IMR-90 (cell line): Measurements from ENCODE around the gene P4HA2. TPM values are rescaled to one million over a fixed set of nuclear protein-coding genes. Genes with fewer than 3 reads are reported as not detected.

Experiments used
- ATAC-seq: fragments of 200-7000 bp; cut with Tn5 transposase; 2 replicates; pipeline ENCODE4 v1.9.1; 2020; ENCODE audit warnings: low read depth, mild to moderate bottlenecking, moderate library complexity
- BruUV-seq: library from RNA; stranded (reverse); fragments of 400-500 nt; replicated peaks from 2 replicates; lab custom pipeline; 2021; lab: Mats Ljungman, UMichigan
- CTCF ChIA-PET: fragments of 300-600 bp; formaldehyde crosslinking; extraction: SDS; loops from one replicate; lab custom pipeline; 2021; ENCODE audit warnings: antibody characterized with exemption; lab: Yijun Ruan, JAX
- POLR2A ChIA-PET: fragments of 300-600 bp; sonication (Branson Sonifier 250); formaldehyde crosslinking; loops from one replicate; lab custom pipeline; 2022; ENCODE audit warnings: antibody characterized with exemption; ENCODE audit not compliant: unreplicated experiment; lab: Charles Lee
- DNase-seq: peaks from one replicate; pipeline ENCODE4 v3.0.0; 2013
- H2AFZ ChIP-seq: replicated peaks from 2 replicates; pipeline ENCODE3; 2013; ENCODE audit warnings: low read length, mild to moderate bottlenecking; ENCODE audit not compliant: poor library complexity
- H2AK5ac ChIP-seq: 2 replicates; pipeline ENCODE4 v1.6.1; 2013; ENCODE audit warnings: low read depth, low read length, inconsistent platforms
- H2AK9ac ChIP-seq: replicated peaks from 2 replicates; pipeline ENCODE3; 2013; ENCODE audit warnings: mild to moderate bottlenecking, low read depth, low read length, moderate library complexity; ENCODE audit not compliant: poor library complexity
- H2BK120ac ChIP-seq: 2 replicates; pipeline ENCODE4 v1.6.1; 2013; ENCODE audit warnings: low read depth, low read length, inconsistent platforms
- H2BK15ac ChIP-seq: 3 replicates; pipeline ENCODE4 v1.6.1; 2013; ENCODE audit warnings: low read depth, low read length, inconsistent platforms
- H2BK20ac ChIP-seq: 2 replicates; pipeline ENCODE4 v1.6.1; 2013; ENCODE audit warnings: low read depth, mild to moderate bottlenecking, inconsistent platforms, low read length, moderate library complexity
- H2BK5ac ChIP-seq: 2 replicates; pipeline ENCODE4 v1.6.1; 2013; ENCODE audit warnings: mild to moderate bottlenecking, low read depth, low read length, inconsistent platforms; ENCODE audit not compliant: poor library complexity, severe bottlenecking
- H3K14ac ChIP-seq: replicated peaks from 2 replicates; pipeline ENCODE4 v1.6.1; 2013; ENCODE audit warnings: low read depth, low read length, inconsistent platforms
- H3K18ac ChIP-seq: 2 replicates; pipeline ENCODE4 v1.6.1; 2013; ENCODE audit warnings: low read depth, low read length, control low read depth
- H3K23ac ChIP-seq: 2 replicates; pipeline ENCODE4 v1.6.1; 2013; ENCODE audit warnings: low read depth, low read length, inconsistent platforms
- H3K27ac ChIP-seq: 2 replicates; pipeline ENCODE4 v1.5.1; 2013; ENCODE audit warnings: mild to moderate bottlenecking, control low read depth, low read length; ENCODE audit not compliant: insufficient read depth
- H3K27me3 ChIP-seq: 2 replicates; pipeline ENCODE4 v1.6.1; 2013; ENCODE audit warnings: low read length; ENCODE audit not compliant: control insufficient read depth, insufficient read depth
- H3K36me3 ChIP-seq: 2 replicates; pipeline ENCODE4 v1.6.1; 2013; ENCODE audit warnings: low read length, mixed read lengths; ENCODE audit not compliant: control insufficient read depth, insufficient read depth
- H3K4ac ChIP-seq: 2 replicates; pipeline ENCODE4 v1.6.1; 2013; ENCODE audit warnings: low read depth, low read length, inconsistent platforms
- H3K4me1 ChIP-seq: 2 replicates; pipeline ENCODE4 v1.6.1; 2013; ENCODE audit warnings: low read length, mixed read lengths; ENCODE audit not compliant: control insufficient read depth, insufficient read depth
- H3K4me2 ChIP-seq: 2 replicates; pipeline ENCODE4 v1.6.1; 2013; ENCODE audit warnings: low read depth, mild to moderate bottlenecking, control low read depth, low read length, moderate library complexity
- H3K4me3 ChIP-seq: 2 replicates; pipeline ENCODE4 v1.5.1; 2013; ENCODE audit warnings: low read depth, mild to moderate bottlenecking, control low read depth, low read length, moderate library complexity; ENCODE audit not compliant: insufficient read depth
- H3K56ac ChIP-seq: 2 replicates; pipeline ENCODE4 v1.6.1; 2013; ENCODE audit warnings: low read length, inconsistent platforms; ENCODE audit not compliant: insufficient read depth; ENCODE audit errors: extremely low read depth
- H3K79me1 ChIP-seq, 2 experiments: 2 replicates each; pipeline ENCODE4 v1.6.1; 2013; ENCODE audit warnings: low read length in 2 of 2, inconsistent platforms in 1 of 2, low read depth in 1 of 2
- H3K9ac ChIP-seq: 2 replicates; pipeline ENCODE4 v1.6.1; 2013; ENCODE audit warnings: low read depth, low read length, control low read depth
- H3K9me1 ChIP-seq: 2 replicates; pipeline ENCODE4 v1.6.1; 2013; ENCODE audit warnings: low read length, inconsistent platforms; ENCODE audit not compliant: insufficient read depth
- H3K9me3 ChIP-seq: 2 replicates; pipeline ENCODE4 v1.6.1; 2013; ENCODE audit warnings: low read length; ENCODE audit not compliant: control insufficient read depth, insufficient read depth
- H4K20me1 ChIP-seq: 2 replicates; pipeline ENCODE4 v1.6.1; 2013; ENCODE audit warnings: low read length, inconsistent platforms; ENCODE audit not compliant: insufficient read depth
- H4K5ac ChIP-seq: 2 replicates; pipeline ENCODE4 v1.6.1; 2013; ENCODE audit warnings: mild to moderate bottlenecking, low read depth, low read length, control low read depth
- H4K8ac ChIP-seq, 2 experiments: 2 replicates each; pipeline ENCODE4 v1.6.1; 2013; ENCODE audit warnings: low read depth in 2 of 2, low read length in 2 of 2, control low read depth in 1 of 2, inconsistent platforms in 1 of 2
- H4K91ac ChIP-seq: 2 replicates; pipeline ENCODE4 v1.6.1; 2013; ENCODE audit warnings: low read depth, low read length, inconsistent platforms; ENCODE audit not compliant: insufficient read depth
- MAFK ChIP-seq: IDR thresholded peaks from 2 replicates; pipeline ENCODE4 v1.6.1; 2012; ENCODE audit warnings: low read depth, low read length, improper control_type of control experiment
- POLR2A ChIP-seq: IDR thresholded peaks from 2 replicates; pipeline ENCODE4 v1.6.1; 2012; ENCODE audit warnings: mild to moderate bottlenecking, low read depth, low read length
- SMC3 ChIP-seq: fragments of 150-350 bp; IDR thresholded peaks from 2 replicates; pipeline ENCODE4 v1.6.1; 2016; ENCODE audit warnings: low read depth, mild to moderate bottlenecking, antibody characterized with exemption, low read length, moderate library complexity
- WGBS, 2 experiments: methylation state at CpG; one replicate each; pipeline versions ENCODE4 v1.1.5 to v1.1.7; 2013; ENCODE audit warnings: missing lambda C conversion rate in 2 of 2; ENCODE audit not compliant: insufficient read length in 1 of 2; ENCODE audit errors: extremely low coverage in 2 of 2; 5-methylcytosine and 5-hydroxymethylcytosine counted together
- dilution Hi-C: fragments of 300-500 bp; cut with HindIII; formaldehyde crosslinking; loops from one replicate; pipeline ENCODE4 v1.14.3; 2018; ENCODE audit warnings: low sequenced_read_pairs; ENCODE audit not compliant: unreplicated experiment
- in situ Hi-C: fragments of 300-500 bp; cut with MboI; formaldehyde crosslinking; loops from 3 replicates; pipeline ENCODE4 v1.14.3; 2019; ENCODE audit warnings: low sequenced_read_pairs, inconsistent platforms, mixed read lengths
- intact Hi-C: fragments of 100-400 bp; cut with micrococcal nuclease; formaldehyde crosslinking; loops from 2 replicates; pipeline ENCODE4 v1.10.0; 2022
- polyA plus RNA-seq, 3 experiments: library from polyadenylated mRNA; depleted of rRNA; stranded (reverse); fragments of >200 nt; gene quantifications; 2 replicates each; pipeline ENCODE4 v1.2.3, GENCODE V29; 2012; ENCODE audit warnings: low replicate concordance in 1 of 3
- total RNA-seq: library from RNA; depleted of rRNA; stranded (reverse); fragments of >200 nt; gene quantifications from 2 replicates; pipeline ENCODE4 v1.2.3, GENCODE V29; 2012

P4HA2 gene
- total and polyA plus RNA-seq, 2 of the 4 experiments (the other 2 are of a cell fraction): 186 to 225 TPM

- Histone ChIP-seq H3K18ac (no peak overlapping the region), H2BK15ac (no peak overlapping the region), H3K9ac (no peak overlapping the region), H3K56ac (no peak overlapping the region), H2BK20ac (no peak overlapping the region), H2BK120ac (no peak overlapping the region), H3K9me3 (no peaks in the 10 kb centered on the region), H4K5ac (no peak overlapping the region), H2AFZ (no peak overlapping the region), H2AK9ac (peak overlapping the region; percentile 52), H3K14ac (no peak overlapping the region), H3K27me3 (no peaks in the 10 kb centered on the region), H2AK5ac (peak overlapping the region; percentile 61; the same call in 1 of the 2 replicates), H3K4me1 (peaks cover 7% of the 10 kb centered on the region), H3K27ac (no peak overlapping the region), H3K23ac (no peak overlapping the region), H3K4ac (no peak overlapping the region), H3K4me3 (no peak overlapping the region), H3K4me2 (no peak overlapping the region), H3K79me1 (peaks cover 28 to 48% of the 10 kb centered on the region in 2 experiments), H3K36me3 (peaks cover 73% of the 10 kb centered on the region), H3K9me1 (peaks cover 33% of the 10 kb centered on the region), H4K8ac (no peak overlapping the region), H4K91ac (no peak overlapping the region), H4K20me1 (peaks cover 11% of the 10 kb centered on the region; the same call in 1 of the 2 replicates), H2BK5ac (peak overlapping the region; percentile 17)
- in situ Hi-C loops (no loop called here), intact Hi-C loops (no loop called here), dilution Hi-C loops (no loop called here)
- TF ChIP-seq MAFK: no peak
- TF ChIP-seq SMC3: no peak
- no peak for TF ChIP-seq POLR2A
- peak; percentile 67 for ATAC-seq
- peak; percentile 78 for DNase-seq
- 87% methylated on average over 5 of the region's 9 CpGs; no CpG with 5 or more reads in 1 of the 2 experiments for WGBS, 2 experiments
- no TSS peak for BruUV-seq
- ChIA-PET POLR2A (no interaction called here), CTCF (no interaction called here)
Measured at GRCh38 chr5:132209131-132209530, 18.5 kb downstream of the P4HA2 start.
